Loucy (cell line): ENCODE measurements around the gene ZNF407.

ENCODE experiments used
- H2AFZ ChIP-seq: fragments of 200-600 bp; sonication (generic); 2 replicates; pipeline ENCODE4 v1.6.0; 2016; ENCODE audit warnings: antibody characterized with exemption, mild to moderate bottlenecking, low read length, moderate library complexity
- H3F3A ChIP-seq: fragments of 200-600 bp; 2 replicates; pipeline ENCODE4 v1.6.0; 2016; ENCODE audit warnings: antibody characterized with exemption, low read depth, mild to moderate bottlenecking
- H3K27me3 ChIP-seq: fragments of 200-600 bp; sonication (generic); 2 replicates; pipeline ENCODE4 v1.6.1; 2014; ENCODE audit warnings: low read length, mild to moderate bottlenecking; ENCODE audit not compliant: insufficient read depth, poor library complexity, severe bottlenecking
- H3K36me3 ChIP-seq: fragments of 200-600 bp; sonication (generic); 2 replicates; pipeline ENCODE4 v1.6.1; 2016; ENCODE audit warnings: low read length; ENCODE audit not compliant: insufficient read depth
- H3K4me1 ChIP-seq: fragments of 200-600 bp; sonication (generic); 2 replicates; pipeline ENCODE4 v1.5.1; 2014; ENCODE audit warnings: low read length, mild to moderate bottlenecking; ENCODE audit not compliant: insufficient read depth, poor library complexity, severe bottlenecking
- H3K4me2 ChIP-seq: fragments of 200-600 bp; sonication (generic); 2 replicates; pipeline ENCODE4 v1.6.0; 2014; ENCODE audit warnings: antibody characterized with exemption, low read length, low read depth, mild to moderate bottlenecking; ENCODE audit not compliant: poor library complexity, severe bottlenecking
- H3K4me3 ChIP-seq: fragments of 200-600 bp; sonication (generic); 2 replicates; pipeline ENCODE4 v1.5.1; 2014; ENCODE audit warnings: low read length, mild to moderate bottlenecking, mixed read lengths; ENCODE audit not compliant: poor library complexity, severe bottlenecking
- H3K79me2 ChIP-seq: fragments of 200-600 bp; sonication (generic); 2 replicates; pipeline ENCODE4 v1.6.1; 2014; ENCODE audit warnings: low read length; ENCODE audit not compliant: insufficient read depth
- H3K9ac ChIP-seq: fragments of 200-600 bp; sonication (generic); 2 replicates; pipeline ENCODE4 v1.6.0; 2014; ENCODE audit warnings: mild to moderate bottlenecking, low read depth, low read length, moderate library complexity; ENCODE audit not compliant: poor library complexity, severe bottlenecking
- H3K9me2 ChIP-seq: fragments of 200-600 bp; sonication (generic); replicated peaks from 2 replicates; pipeline ENCODE4 v1.6.1; 2016; ENCODE audit warnings: low read depth, low read length, mixed read lengths
- H3K9me3 ChIP-seq: fragments of 200-600 bp; sonication (generic); 2 replicates; pipeline ENCODE4 v1.6.1; 2014; ENCODE audit warnings: mild to moderate bottlenecking, antibody characterized with exemption, low read length, low read depth; ENCODE audit not compliant: insufficient read depth
- H4K20me1 ChIP-seq: fragments of 200-600 bp; sonication (generic); 2 replicates; pipeline ENCODE4 v1.6.0; 2014; ENCODE audit warnings: antibody characterized with exemption, low read length, mild to moderate bottlenecking; ENCODE audit not compliant: insufficient read depth, poor library complexity, severe bottlenecking
- CTCF ChIP-seq: fragments of 200-600 bp; sonication (generic); conservative IDR thresholded peaks from 2 replicates; pipeline ENCODE4 v1.5.1; 2014; ENCODE audit warnings: mild to moderate bottlenecking, antibody characterized with exemption, low read length
- EZH2phosphoT487 ChIP-seq: fragments of 200-600 bp; IDR thresholded peaks from 2 replicates; pipeline ENCODE4 v1.6.1; 2018; ENCODE audit warnings: antibody characterized with exemption, mild to moderate bottlenecking, moderate library complexity, borderline replicate concordance

The ZNF407 gene

GRCh38 chr18:74856928-74857327, 259.3 kb downstream of the ZNF407 start:
- H3K79me2 ChIP-seq = no peaks in the 10 kb centered on the region
- no peaks in the 10 kb centered on the region for H3K9me3 ChIP-seq
- no peak overlapping the region for H3K4me2 ChIP-seq
- no peaks in the 10 kb centered on the region for H3K9me2 ChIP-seq
- no peaks in the 10 kb centered on the region for H3K36me3 ChIP-seq
- no peaks in the 10 kb centered on the region for H3K27me3 ChIP-seq
- no peak overlapping the region for H2AFZ ChIP-seq
- no peaks in the 10 kb centered on the region for H3K4me1 ChIP-seq
- H4K20me1 ChIP-seq = no peaks in the 10 kb centered on the region
- TF ChIP-seq CTCF (no peak), EZH2phosphoT487 (no peak)
- no peaks in the 10 kb centered on the region for H3F3A ChIP-seq
- no peak overlapping the region for H3K9ac ChIP-seq
- no peak overlapping the region for H3K4me3 ChIP-seq

- TF ChIP-seq CTCF = no peak
- TF ChIP-seq EZH2phosphoT487 = no peak
- Histone ChIP-seq H3K9me3 (no peaks in the 10 kb centered on the region), H3F3A (no peaks in the 10 kb centered on the region), H3K79me2 (no peaks in the 10 kb centered on the region), H3K4me3 (no peak overlapping the region), H3K9me2 (no peaks in the 10 kb centered on the region), H3K9ac (no peak overlapping the region), H4K20me1 (no peaks in the 10 kb centered on the region), H2AFZ (no peak overlapping the region), H3K4me2 (no peak overlapping the region), H3K27me3 (no peaks in the 10 kb centered on the region), H3K4me1 (no peaks in the 10 kb centered on the region), H3K36me3 (no peaks in the 10 kb centered on the region)
Observed at GRCh38 chr18:74857901-74858300, 260.2 kb downstream of the ZNF407 start.

GRCh38 chr18:74861154-74861553, 263.5 kb downstream of the ZNF407 start:
- Histone ChIP-seq H3K79me2 (no peaks in the 10 kb centered on the region), H3K27me3 (no peaks in the 10 kb centered on the region), H3K4me2 (no peak overlapping the region), H3F3A (no peaks in the 10 kb centered on the region), H4K20me1 (no peaks in the 10 kb centered on the region), H3K9me2 (no peaks in the 10 kb centered on the region), H3K36me3 (no peaks in the 10 kb centered on the region), H2AFZ (no peak overlapping the region), H3K9ac (no peak overlapping the region), H3K4me1 (no peaks in the 10 kb centered on the region), H3K4me3 (no peak overlapping the region), H3K9me3 (no peaks in the 10 kb centered on the region)
- TF ChIP-seq CTCF = no peak
- no peak for TF ChIP-seq EZH2phosphoT487
